ENCODE measurements around the gene HSPB6.

Gene HSPB6

GRCh38 chr19:35746087-35746462 is 10.8 kb downstream of the HSPB6 start:
- no peak for DNase-seq (ENCODE audit: low read depth in 3 of 3)

- DNase-seq (ENCODE audit: low read depth in 3 of 3): peak; percentile 86 to 94 (median 91)
Measured at GRCh38 chr19:35745328-35746086, 11.3 kb downstream of the HSPB6 start, which contains the start of the genes PSENEN and U2AF1L4. TSS of gene PSENEN (plus strand) at chr19:35745651. CDS start at chr19:35745931, 280 bp downstream. TSS of gene U2AF1L4 (minus strand) at chr19:35745418. CDS start at chr19:35745391, 27 bp downstream.

- peak; percentile 88 to 92 (median 89) for DNase-seq (ENCODE audit: low read depth in 3 of 3)
Measured at GRCh38 chr19:35744430-35745327, 12.2 kb downstream of the HSPB6 start.

GRCh38 chr19:35743640-35744429 is 13.0 kb downstream of the HSPB6 start:
- DNase-seq (ENCODE audit: low read depth in 3 of 3): no peak

GRCh38 chr19:35742121-35742724 is 14.6 kb downstream of the HSPB6 start, which contains the start of gene IGFLR1:
TSS of gene IGFLR1 (minus strand) at chr19:35742452. CDS start at chr19:35741180, 1,272 bp downstream.
- DNase-seq (ENCODE audit: low read depth in 3 of 3): peak in 1 of 3 donors; percentile 75

- no peak for DNase-seq (ENCODE audit: low read depth in 3 of 3)
Measured at GRCh38 chr19:35741203-35741515, 15.7 kb downstream of the HSPB6 start.

GRCh38 chr19:35740423-35741202 is 16.2 kb downstream of the HSPB6 start:
- DNase-seq (ENCODE audit: low read depth in 3 of 3): peak; percentile 89 to 98 (median 91)

- DNase-seq (ENCODE audit: low read depth in 3 of 3): no peak
Measured at GRCh38 chr19:35740108-35740422, 16.8 kb downstream of the HSPB6 start.

- no peak for DNase-seq (ENCODE audit: low read depth in 3 of 3)
Measured at GRCh38 chr19:35739275-35740107, 17.3 kb downstream of the HSPB6 start.

- no peak for DNase-seq (ENCODE audit: low read depth in 3 of 3)
Measured at GRCh38 chr19:35738887-35739229, 18.0 kb downstream of the HSPB6 start.

GRCh38 chr19:35738021-35738886 is 18.6 kb downstream of the HSPB6 start:
- DNase-seq (ENCODE audit: low read depth in 3 of 3): no peak

- DNase-seq (ENCODE audit: low read depth in 3 of 3): no peak
Measured at GRCh38 chr19:35736913-35737886, 19.6 kb downstream of the HSPB6 start.

- no peak for DNase-seq (ENCODE audit: low read depth in 3 of 3)
Measured at GRCh38 chr19:35734889-35735288, 21.9 kb downstream of the HSPB6 start.

- DNase-seq (ENCODE audit: low read depth in 3 of 3): no peak
Measured at GRCh38 chr19:35734273-35734672, 22.6 kb downstream of the HSPB6 start.

GRCh38 chr19:35733180-35734125 is 23.4 kb downstream of the HSPB6 start:
- DNase-seq (ENCODE audit: low read depth in 3 of 3): no peak

- DNase-seq (ENCODE audit: low read depth in 3 of 3): no peak
Measured at GRCh38 chr19:35732540-35733179, 24.2 kb downstream of the HSPB6 start.

Data from stimulated activated CD4-positive, alpha-beta T cell treated with anti-CD3 and anti-CD28 coated beads, TNF-alpha, amount 100 ng/mL, for 48 hours (primary cell).